Body of pancreas (tissue), 4 donors: Measurements from ENCODE around the gene AQP5. TPM values are rescaled to one million over a fixed set of nuclear protein-coding genes. Genes with fewer than 3 reads are reported as not detected.

Experiments
- ATAC-seq: fragments of 150-250 bp; one replicate; pipeline ENCODE4 v1.9.1; 2016
- DNase-seq, 4 donors: peaks; one replicate each; pipeline ENCODE4 v3.0.0-alpha.2; 2019
- H3K27ac ChIP-seq, 4 donors: fragments of 200-600 bp; sonication (generic); 1 replicate in 3 of 4; 2 replicates in 1 of 4; pipeline versions ENCODE4 v1.5.1 to v1.6.1; 2016 to 2019; ENCODE audit warnings: mild to moderate bottlenecking in 1 of 4, mixed read lengths in 1 of 4, moderate library complexity in 1 of 4
- H3K27me3 ChIP-seq, 2 donors: fragments of 200-600 bp; sonication (generic); one replicate each; pipeline ENCODE4 v1.6.0; 2016; ENCODE audit warnings: mild to moderate bottlenecking in 1 of 2
- H3K36me3 ChIP-seq, 2 donors: fragments of 200-600 bp; sonication (generic); replicated peaks in 1 of 2; 2 replicates each; pipeline ENCODE4 v1.5.1; 2016; ENCODE audit warnings: low read depth in 2 of 2; ENCODE audit not compliant: insufficient read depth in 1 of 2
- H3K4me1 ChIP-seq: fragments of 200-600 bp; sonication (generic); one replicate; pipeline ENCODE4 v1.6.0; 2016
- H3K4me3 ChIP-seq, 2 donors: fragments of 200-600 bp; sonication (generic); 1 replicate in 1 of 2; 2 replicates in 1 of 2; pipeline ENCODE4 v1.5.1; 2016 to 2019
- H3K9me3 ChIP-seq, 3 donors: fragments of 200-600 bp; sonication (generic); 1 replicate in 2 of 3; 2 replicates in 1 of 3; pipeline ENCODE4 v1.5.1; 2016
- POLR2A ChIP-seq, 3 donors: fragments of 450-650 bp; IDR thresholded peaks; one replicate each; pipeline ENCODE4 v1.6.1; 2016; ENCODE audit warnings: antibody characterized with exemption in 3 of 3, mild to moderate bottlenecking in 2 of 3
- WGBS, 2 donors: methylation state at CpG; one replicate each; pipeline ENCODE4 v1.1.5; 2017; 5-methylcytosine and 5-hydroxymethylcytosine counted together
- intact Hi-C: fragments of 100-400 bp; cut with DNase I; formaldehyde crosslinking; loops from one replicate; pipeline ENCODE4 v1.15.1; 2023
- total RNA-seq, 2 donors: library from RNA; depleted of rRNA; stranded (reverse); fragments of >200 nt; gene quantifications; one replicate each; pipeline ENCODE4 v1.1.0, GENCODE V29; 2016
- TF ChIP-seq, protein P1 (sequence below), 7 experiments: fragments of 450-650 bp in 4 of 7; fragments of 200-600 bp in 3 of 7; sonication (generic) in 3 of 7; IDR thresholded peaks; one replicate each; pipeline ENCODE4 v1.5.1; 2016 to 2019; ENCODE audit warnings: antibody characterized with exemption in 7 of 7

AQP5 gene
- total RNA-seq, 2 donors from 2014 or later = 1.3 to 2.1 TPM

- no peak for TF ChIP-seq POLR2A (IDR thresholded peaks at IDR 0.05)
- TF ChIP-seq, protein P1, sequence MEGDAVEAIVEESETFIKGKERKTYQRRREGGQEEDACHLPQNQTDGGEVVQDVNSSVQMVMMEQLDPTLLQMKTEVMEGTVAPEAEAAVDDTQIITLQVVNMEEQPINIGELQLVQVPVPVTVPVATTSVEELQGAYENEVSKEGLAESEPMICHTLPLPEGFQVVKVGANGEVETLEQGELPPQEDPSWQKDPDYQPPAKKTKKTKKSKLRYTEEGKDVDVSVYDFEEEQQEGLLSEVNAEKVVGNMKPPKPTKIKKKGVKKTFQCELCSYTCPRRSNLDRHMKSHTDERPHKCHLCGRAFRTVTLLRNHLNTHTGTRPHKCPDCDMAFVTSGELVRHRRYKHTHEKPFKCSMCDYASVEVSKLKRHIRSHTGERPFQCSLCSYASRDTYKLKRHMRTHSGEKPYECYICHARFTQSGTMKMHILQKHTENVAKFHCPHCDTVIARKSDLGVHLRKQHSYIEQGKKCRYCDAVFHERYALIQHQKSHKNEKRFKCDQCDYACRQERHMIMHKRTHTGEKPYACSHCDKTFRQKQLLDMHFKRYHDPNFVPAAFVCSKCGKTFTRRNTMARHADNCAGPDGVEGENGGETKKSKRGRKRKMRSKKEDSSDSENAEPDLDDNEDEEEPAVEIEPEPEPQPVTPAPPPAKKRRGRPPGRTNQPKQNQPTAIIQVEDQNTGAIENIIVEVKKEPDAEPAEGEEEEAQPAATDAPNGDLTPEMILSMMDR (IDR thresholded peaks at IDR 0.05) = no peak
- intact Hi-C loops = loop anchor here (5.0 kb wide), 1 partner anchor 90 kb away; no protein-coding TSS in a partner anchor
- DNase-seq = no peak
- H3K27me3 ChIP-seq = no peaks in the 10 kb centered on the region
- H3K36me3 ChIP-seq = no peaks in the 10 kb centered on the region
- H3K4me3 ChIP-seq = no peak overlapping the region
- 71 to 73% methylated on average over 7 to 9 of the region's 9 CpGs for WGBS, 2 donors
- ATAC-seq = no peak
- peaks cover 8% of the 10 kb centered on the region for H3K4me1 ChIP-seq
- H3K9me3 ChIP-seq = no peaks in the 10 kb centered on the region
- no peak overlapping the region for H3K27ac ChIP-seq
Observed at GRCh38 chr12:49972129-49972528, 10.5 kb downstream of the AQP5 start.

DNA sequence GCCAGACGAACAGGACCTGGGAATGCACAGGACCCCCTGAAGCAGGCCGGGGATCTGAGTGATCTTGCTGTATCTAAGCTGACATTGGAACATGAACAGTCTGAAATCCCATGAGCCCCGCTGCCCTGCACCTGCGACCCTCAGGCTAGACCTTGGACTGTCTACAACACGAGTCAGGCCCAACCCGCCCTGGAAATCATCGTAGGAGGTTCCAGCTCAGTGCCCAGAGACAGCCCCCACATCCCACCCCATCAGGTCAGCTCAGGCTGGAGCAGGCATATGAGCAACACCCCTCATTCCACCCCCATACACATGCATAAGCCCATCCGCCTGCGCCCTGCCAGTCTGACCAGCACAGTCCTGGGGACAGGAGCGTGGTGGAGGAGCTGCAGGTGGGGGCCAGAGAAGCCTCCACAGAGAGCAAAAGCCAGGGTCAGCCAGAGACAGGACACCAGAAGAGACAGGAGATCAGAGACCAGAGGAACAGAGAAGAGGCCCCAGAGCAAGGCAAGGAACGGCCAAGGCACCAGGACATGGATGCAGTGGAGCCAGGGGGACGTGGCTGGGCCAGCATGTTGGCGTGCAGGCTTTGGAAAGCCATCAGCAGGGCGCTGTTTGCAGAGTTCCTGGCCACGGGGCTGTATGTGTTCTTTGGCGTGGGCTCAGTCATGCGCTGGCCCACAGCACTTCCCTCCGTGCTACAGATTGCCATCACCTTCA is 11.1 kb downstream of the AQP5 start, which contains the start of gene AQP6:
Gene AQP6 (plus strand): TSS at position 307 of the 720 bp plus-strand sequence. CDS start 227 bp downstream, at position 534.
- ATAC-seq = no peak
- intact Hi-C loops = loop anchor here (5.0 kb wide), 1 partner anchor 90 kb away; no protein-coding TSS in a partner anchor
- no peak within 1 kb of the TSS for H3K27ac ChIP-seq
- no peak for DNase-seq
- WGBS, 2 donors = 58 to 75% methylated on average over 11 to 16 of the region's 18 CpGs
- H3K4me3 ChIP-seq = no peak within 1 kb of the TSS
- H3K36me3 ChIP-seq = no peaks in the 10 kb centered on the region
- no peaks in the 10 kb centered on the region for H3K9me3 ChIP-seq
- TF ChIP-seq, protein P1 (IDR thresholded peaks at IDR 0.05) = no peak
- no peaks in the 10 kb centered on the region for H3K27me3 ChIP-seq
- H3K4me1 ChIP-seq = peaks cover 2% of the 10 kb centered on the region

DNA sequence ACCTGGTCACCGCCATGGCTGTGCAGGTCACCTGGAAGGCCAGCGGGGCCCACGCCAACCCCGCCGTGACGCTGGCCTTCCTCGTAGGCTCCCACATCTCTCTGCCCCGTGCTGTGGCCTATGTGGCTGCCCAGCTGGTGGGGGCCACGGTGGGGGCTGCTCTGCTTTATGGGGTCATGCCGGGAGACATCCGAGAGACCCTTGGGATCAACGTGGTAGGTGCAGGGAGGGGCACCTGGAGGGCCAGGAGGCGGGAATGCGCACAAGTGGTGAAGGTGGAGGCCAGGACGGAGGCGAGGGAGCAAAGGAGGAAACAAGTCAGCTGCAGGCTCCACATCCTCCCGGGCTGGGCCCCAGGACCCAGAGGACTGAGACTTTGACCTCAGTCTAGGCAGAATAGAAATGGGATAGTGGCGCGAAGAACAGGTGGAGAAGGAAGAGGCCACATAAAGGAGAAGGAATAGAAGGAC is 11.7 kb downstream of the AQP5 start:
- no peak for ATAC-seq
- Histone ChIP-seq H3K27me3 (no peaks in the 10 kb centered on the region), H3K4me1 (no peaks in the 10 kb centered on the region), H3K36me3 (no peaks in the 10 kb centered on the region), H3K27ac (no peak overlapping the region), H3K9me3 (no peaks in the 10 kb centered on the region), H3K4me3 (no peak overlapping the region)
- peak in 1 of 4 donors; percentile 9 for DNase-seq
- 70 to 71% methylated on average over 14 to 16 of the region's 19 CpGs for WGBS, 2 donors
- intact Hi-C loops = loop anchor here (5.0 kb wide), 1 partner anchor 89 kb away; no protein-coding TSS in a partner anchor
- TF ChIP-seq, protein P1 (IDR thresholded peaks at IDR 0.05) = no peak
- TF ChIP-seq POLR2A (IDR thresholded peaks at IDR 0.05) = no peak

- Histone ChIP-seq H3K4me3 (no peak overlapping the region), H3K27me3 (no peaks in the 10 kb centered on the region), H3K27ac (no peak overlapping the region), H3K4me1 (peaks cover 5% of the 10 kb centered on the region), H3K9me3 (no peaks in the 10 kb centered on the region), H3K36me3 (no peaks in the 10 kb centered on the region)
- peak; percentile 63 to 77 (median 74) for DNase-seq
- TF ChIP-seq, protein P1 (IDR thresholded peaks at IDR 0.05) = peak in 6 of 7 experiments; percentile 34 to 61 (median 54)
- TF ChIP-seq POLR2A (IDR thresholded peaks at IDR 0.05) = no peak
- 31% methylated on average over 15 of the region's 15 CpGs; no CpG with 5 or more reads in 1 of the 2 donors for WGBS, 2 donors
- ATAC-seq = peak; percentile 84
- intact Hi-C loops = loop anchor here (5.0 kb wide), 1 partner anchor 88 kb away; no protein-coding TSS in a partner anchor
Observed at GRCh38 chr12:49974231-49974675, 12.6 kb downstream of the AQP5 start.
